OCI-LY7 (cell line): ENCODE results near the gene UQCC5. TPM values are rescaled to one million over a fixed set of nuclear protein-coding genes. Genes with fewer than 3 reads are reported as not detected.

Experiments used
- BruUV-seq: library from RNA; stranded (reverse); fragments of 400-500 nt; replicated peaks from 2 replicates; lab custom pipeline; 2021; lab: Mats Ljungman, UMichigan
- CTCF ChIA-PET: fragments of 300-600 bp; sonication (Branson Sonifier 250); formaldehyde crosslinking; loops from one replicate; lab custom pipeline; 2022; ENCODE audit warnings: antibody characterized with exemption; ENCODE audit not compliant: unreplicated experiment; lab: Charles Lee
- POLR2A ChIA-PET: fragments of 300-600 bp; sonication (Branson Sonifier 250); formaldehyde crosslinking; loops from one replicate; lab custom pipeline; 2022; ENCODE audit warnings: antibody characterized with exemption; lab: Charles Lee
- DNase-seq: peaks from one replicate; pipeline ENCODE4 v3.0.0-alpha.2; 2015; ENCODE audit warnings: low spot score
- H2AFZ ChIP-seq: fragments of 200-600 bp; sonication (generic), shearing (Covaris generic); 2 replicates; pipeline ENCODE4 v1.6.1; 2014; ENCODE audit warnings: mild to moderate bottlenecking, antibody characterized with exemption, low read length, moderate library complexity
- H3K27ac ChIP-seq: fragments of 200-600 bp; sonication (generic); 2 replicates; pipeline ENCODE4 v1.5.1; 2014; ENCODE audit warnings: mixed run types, low read depth, mild to moderate bottlenecking, moderate library complexity, low read length, inconsistent platforms; ENCODE audit not compliant: poor library complexity, severe bottlenecking
- H3K36me3 ChIP-seq: fragments of 200-600 bp; sonication (generic); 2 replicates; pipeline ENCODE4 v1.6.1; 2014; ENCODE audit warnings: mild to moderate bottlenecking, antibody characterized with exemption, low read length, moderate library complexity, mixed read lengths; ENCODE audit not compliant: insufficient read depth
- H3K4me1 ChIP-seq: fragments of 200-600 bp; sonication (generic); 2 replicates; pipeline ENCODE4 v1.5.1; 2014; ENCODE audit warnings: mild to moderate bottlenecking, low read length; ENCODE audit not compliant: insufficient read depth, poor library complexity, severe bottlenecking
- H3K4me2 ChIP-seq: fragments of 200-600 bp; sonication (generic); 2 replicates; pipeline ENCODE4 v1.6.1; 2014; ENCODE audit warnings: mild to moderate bottlenecking, low read length
- H3K4me3 ChIP-seq: fragments of 200-600 bp; sonication (generic); 2 replicates; pipeline ENCODE4 v1.5.1; 2014; ENCODE audit warnings: mild to moderate bottlenecking, low read depth, low read length; ENCODE audit not compliant: poor library complexity, severe bottlenecking
- H3K79me2 ChIP-seq: fragments of 200-600 bp; sonication (generic); 2 replicates; pipeline ENCODE4 v1.6.1; 2016; ENCODE audit warnings: low read depth, mild to moderate bottlenecking, low read length, moderate library complexity, mixed read lengths; ENCODE audit not compliant: insufficient read depth
- H3K9me2 ChIP-seq: fragments of 200-600 bp; sonication (generic); 2 replicates; pipeline ENCODE4 v1.6.1; 2016; ENCODE audit warnings: mild to moderate bottlenecking, low read length, mixed read lengths; ENCODE audit not compliant: insufficient read depth
- H3K9me3 ChIP-seq: fragments of 200-600 bp; sonication (generic); 2 replicates; pipeline ENCODE4 v1.6.1; 2014; ENCODE audit warnings: mild to moderate bottlenecking, mixed run types, low read length, mixed read lengths
- H4K20me1 ChIP-seq: fragments of 200-600 bp; sonication (generic); 2 replicates; pipeline ENCODE4 v1.6.1; 2014; ENCODE audit warnings: mild to moderate bottlenecking, antibody characterized with exemption, low read length, moderate library complexity, mixed read lengths; ENCODE audit not compliant: insufficient read depth
- EZH2phosphoT487 ChIP-seq: fragments of 200-600 bp; sonication (generic); IDR thresholded peaks from 2 replicates; pipeline ENCODE4 v1.6.1; 2018; ENCODE audit warnings: low read depth, borderline replicate concordance, mild to moderate bottlenecking, mixed run types, antibody characterized with exemption, low read length, moderate library complexity, mixed read lengths
- intact Hi-C: fragments of 100-400 bp; cut with micrococcal nuclease; formaldehyde crosslinking; loops from one replicate; pipeline ENCODE4 v1.10.0; 2022; ENCODE audit not compliant: unreplicated experiment
- total RNA-seq, 2 experiments: library from RNA; depleted of rRNA in 1 of 2; stranded (reverse); fragments of >200 nt in 1 of 2; shearing (Covaris generic) in 1 of 2; gene quantifications; 2 replicates each; pipeline ENCODE4 v1.2.3, GENCODE V29; 2014 to 2022
- TF ChIP-seq, protein P1 (sequence below): fragments of 200-600 bp; sonication (generic); conservative IDR thresholded peaks from 2 replicates; pipeline ENCODE4 v1.5.1; 2014; ENCODE audit warnings: mild to moderate bottlenecking, antibody characterized with exemption, low read length, moderate library complexity, mixed read lengths

The UQCC5 gene
- total RNA-seq, 2 experiments from 2014 or later, result 18.4 to 25.6 TPM

DNA sequence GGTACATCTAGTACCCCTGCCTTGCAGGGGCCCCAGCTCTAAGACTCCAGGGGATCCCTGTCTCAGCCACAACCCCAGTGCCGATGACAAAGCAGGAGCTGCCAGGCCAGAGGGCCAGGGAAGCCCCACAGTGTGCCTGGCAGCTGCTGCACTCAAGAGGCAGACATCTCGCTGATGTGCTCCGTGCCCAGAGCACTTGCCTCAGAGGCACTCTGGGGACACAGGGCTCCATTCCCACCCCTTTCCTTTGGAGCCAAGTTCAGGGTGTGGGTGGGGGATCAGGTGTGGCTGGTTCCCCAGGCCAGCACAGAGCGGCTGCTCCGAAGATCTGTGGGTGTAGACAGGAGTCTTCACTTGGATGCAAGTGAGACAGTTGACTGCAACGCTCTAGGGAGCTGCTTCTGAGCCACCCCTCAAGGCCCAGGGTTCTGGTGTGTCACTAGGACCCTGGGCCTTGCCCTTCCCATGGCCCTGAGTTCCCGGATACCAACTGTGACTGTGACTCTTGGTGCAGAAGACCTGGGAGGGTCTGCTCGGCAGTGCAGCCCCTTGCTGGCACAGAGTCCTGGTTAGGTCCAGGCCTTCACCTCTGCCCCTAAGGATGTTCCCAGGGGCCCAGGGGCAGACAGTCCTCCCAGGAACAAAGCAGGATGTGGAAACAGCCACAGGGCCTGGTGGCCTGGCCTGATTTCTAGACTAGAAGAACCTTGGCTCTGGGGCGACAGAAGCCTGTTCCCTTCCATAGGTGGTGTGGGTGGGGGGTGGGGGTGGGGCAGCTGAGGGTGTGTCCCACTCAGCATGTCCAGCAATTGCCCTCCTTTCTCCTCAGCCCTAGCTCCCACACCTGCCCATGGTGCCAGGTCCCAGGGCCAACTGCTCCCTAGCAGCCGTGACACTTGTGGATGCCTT, 5.2 kb upstream of the UQCC5 start:
- peaks cover 12% of the 10 kb centered on the region; the same call in 1 of the 2 replicates for H3K79me2 ChIP-seq
- no peak overlapping the region for H2AFZ ChIP-seq
- H3K4me3 ChIP-seq, result no peak overlapping the region
- H3K9me3 ChIP-seq, result no peaks in the 10 kb centered on the region
- no peak for DNase-seq
- H4K20me1 ChIP-seq, result 0 out of 2 replicates have a peak, but pooled peaks cover 6% of the 10 kb centered on the region
- peak overlapping the region; percentile 99; the same call in 1 of the 2 replicates for H3K4me2 ChIP-seq
- no peak overlapping the region for H3K27ac ChIP-seq
- CTCF ChIA-PET, result no interaction called here
- peaks cover 37% of the 10 kb centered on the region for H3K4me1 ChIP-seq
- peaks cover 21% of the 10 kb centered on the region for H3K36me3 ChIP-seq
- intact Hi-C loops, result no loop called here
- no peaks in the 10 kb centered on the region for H3K9me2 ChIP-seq
- BruUV-seq, result no TSS peak
- no peak for TF ChIP-seq EZH2phosphoT487
- POLR2A ChIA-PET, result interaction anchor here (0.5 kb wide), 1 partner anchor 1532 kb away, joined by 3 read pairs; no protein-coding TSS in a partner anchor

DNA sequence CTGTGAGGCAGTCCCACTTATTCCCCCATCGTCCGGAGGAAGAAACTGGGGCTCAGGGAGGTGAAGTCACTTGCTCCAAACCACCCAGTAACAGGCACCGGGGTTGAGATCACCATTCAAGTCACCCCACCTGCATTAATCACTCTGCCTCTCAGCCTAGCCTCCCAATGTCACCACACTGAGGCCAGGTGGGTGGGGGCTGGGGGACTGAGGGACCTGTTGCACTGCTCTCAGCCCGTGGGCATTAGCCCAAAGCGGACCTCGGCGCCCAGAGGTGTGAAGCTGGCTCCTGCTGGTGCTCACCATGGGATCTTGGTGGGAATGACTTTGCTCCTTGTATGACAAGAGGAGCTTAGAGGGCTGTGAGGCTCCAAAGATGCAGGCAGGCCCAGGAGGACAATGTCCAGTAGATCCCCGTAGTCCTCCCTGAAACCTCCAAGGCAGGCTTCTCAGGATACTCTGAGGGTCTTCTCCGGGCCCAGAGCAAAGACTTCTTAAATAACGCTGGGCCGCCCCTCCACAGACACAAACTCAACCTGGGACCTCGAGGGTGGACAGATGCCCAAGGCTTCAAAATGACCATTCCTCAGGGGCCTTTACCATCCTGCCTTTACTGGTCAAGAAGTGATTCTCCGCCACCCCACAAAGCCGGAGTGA, 4.4 kb upstream of the UQCC5 start:
- Histone ChIP-seq H3K27ac (no peak overlapping the region), H3K36me3 (peaks cover 13% of the 10 kb centered on the region), H2AFZ (no peak overlapping the region), H3K9me2 (no peaks in the 10 kb centered on the region), H3K79me2 (peaks cover 15% of the 10 kb centered on the region; the same call in 1 of the 2 replicates), H3K4me3 (peak overlapping the region; percentile 86), H4K20me1 (0 out of 2 replicates have a peak, but pooled peaks cover 6% of the 10 kb centered on the region), H3K4me2 (peak overlapping the region; percentile 99), H3K9me3 (no peaks in the 10 kb centered on the region), H3K4me1 (peaks cover 37% of the 10 kb centered on the region)
- intact Hi-C loops, result no loop called here
- POLR2A ChIA-PET, result no interaction called here
- CTCF ChIA-PET, result no interaction called here
- BruUV-seq, result no TSS peak
- TF ChIP-seq EZH2phosphoT487, result no peak
- TF ChIP-seq, protein P1, sequence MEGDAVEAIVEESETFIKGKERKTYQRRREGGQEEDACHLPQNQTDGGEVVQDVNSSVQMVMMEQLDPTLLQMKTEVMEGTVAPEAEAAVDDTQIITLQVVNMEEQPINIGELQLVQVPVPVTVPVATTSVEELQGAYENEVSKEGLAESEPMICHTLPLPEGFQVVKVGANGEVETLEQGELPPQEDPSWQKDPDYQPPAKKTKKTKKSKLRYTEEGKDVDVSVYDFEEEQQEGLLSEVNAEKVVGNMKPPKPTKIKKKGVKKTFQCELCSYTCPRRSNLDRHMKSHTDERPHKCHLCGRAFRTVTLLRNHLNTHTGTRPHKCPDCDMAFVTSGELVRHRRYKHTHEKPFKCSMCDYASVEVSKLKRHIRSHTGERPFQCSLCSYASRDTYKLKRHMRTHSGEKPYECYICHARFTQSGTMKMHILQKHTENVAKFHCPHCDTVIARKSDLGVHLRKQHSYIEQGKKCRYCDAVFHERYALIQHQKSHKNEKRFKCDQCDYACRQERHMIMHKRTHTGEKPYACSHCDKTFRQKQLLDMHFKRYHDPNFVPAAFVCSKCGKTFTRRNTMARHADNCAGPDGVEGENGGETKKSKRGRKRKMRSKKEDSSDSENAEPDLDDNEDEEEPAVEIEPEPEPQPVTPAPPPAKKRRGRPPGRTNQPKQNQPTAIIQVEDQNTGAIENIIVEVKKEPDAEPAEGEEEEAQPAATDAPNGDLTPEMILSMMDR, result no peak
- DNase-seq, result no peak

DNA sequence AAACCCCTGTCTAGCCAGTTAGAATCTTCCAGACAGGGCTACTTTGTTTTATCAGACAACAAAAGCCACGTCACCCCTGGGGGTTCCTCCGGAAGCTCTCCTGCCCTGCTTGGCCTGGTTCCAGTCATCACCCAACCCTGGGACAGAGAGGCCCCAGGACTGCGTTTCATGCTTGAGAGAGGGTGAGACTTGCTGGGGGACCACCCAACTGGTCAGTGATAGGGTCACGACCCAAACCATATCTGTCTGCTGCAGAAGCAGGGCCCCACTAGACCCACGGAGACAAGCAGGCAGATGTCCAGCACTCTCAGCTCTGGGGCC, 3.9 kb upstream of the UQCC5 start:
- H3K4me3 ChIP-seq, result peak overlapping the region; percentile 86

More for the DNA sequence above, 3.9 kb upstream of the UQCC5 start:
- Histone ChIP-seq H3K4me2 (peak overlapping the region; percentile 99), H3K79me2 (peaks cover 20% of the 10 kb centered on the region; the same call in 1 of the 2 replicates), H3K9me2 (no peaks in the 10 kb centered on the region), H3K36me3 (peaks cover 8% of the 10 kb centered on the region), H4K20me1 (0 out of 2 replicates have a peak, but pooled peaks cover 8% of the 10 kb centered on the region), H3K9me3 (no peaks in the 10 kb centered on the region), H2AFZ (no peak overlapping the region), H3K4me1 (peaks cover 39% of the 10 kb centered on the region), H3K27ac (no peak overlapping the region)
- intact Hi-C loops, result no loop called here
- ChIA-PET POLR2A (no interaction called here), CTCF (no interaction called here)
- DNase-seq, result peak; percentile 58
- TSS peak; percentile 50 for BruUV-seq
- TF ChIP-seq, protein P1, result no peak
- TF ChIP-seq EZH2phosphoT487, result no peak
